HG03139 (cell line): Measurements from ENCODE around the gene SPAG6.

ENCODE experiments used
- ATAC-seq: cut with Tn5 transposase; IDR thresholded peaks from one replicate; pipeline ENCODE4 v1.9.1; 2021; ENCODE audit not compliant: unreplicated experiment

Gene SPAG6

DNA sequence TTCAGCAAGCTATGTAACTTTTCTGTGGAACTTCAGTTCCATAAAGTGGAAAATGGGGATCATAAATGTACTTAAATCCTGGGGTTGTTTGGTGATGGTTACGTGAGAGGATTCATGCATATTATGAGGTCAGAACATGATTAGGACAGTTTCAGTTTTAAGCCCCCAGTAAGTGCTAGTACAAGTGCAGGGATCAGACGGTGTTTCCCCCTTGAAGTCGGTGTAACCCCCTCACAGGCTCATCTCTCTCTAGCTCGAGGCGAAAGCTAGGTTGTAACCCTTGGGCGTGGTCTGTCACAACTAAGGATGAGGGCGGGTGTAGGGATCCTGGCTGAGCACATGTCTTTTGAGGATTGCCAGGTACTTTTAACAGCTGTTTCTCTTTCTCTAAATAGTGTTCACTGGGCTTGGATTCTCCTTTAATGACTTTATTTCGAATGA lies 84.7 kb downstream of the SPAG6 start:
- ATAC-seq, result no peak

DNA sequence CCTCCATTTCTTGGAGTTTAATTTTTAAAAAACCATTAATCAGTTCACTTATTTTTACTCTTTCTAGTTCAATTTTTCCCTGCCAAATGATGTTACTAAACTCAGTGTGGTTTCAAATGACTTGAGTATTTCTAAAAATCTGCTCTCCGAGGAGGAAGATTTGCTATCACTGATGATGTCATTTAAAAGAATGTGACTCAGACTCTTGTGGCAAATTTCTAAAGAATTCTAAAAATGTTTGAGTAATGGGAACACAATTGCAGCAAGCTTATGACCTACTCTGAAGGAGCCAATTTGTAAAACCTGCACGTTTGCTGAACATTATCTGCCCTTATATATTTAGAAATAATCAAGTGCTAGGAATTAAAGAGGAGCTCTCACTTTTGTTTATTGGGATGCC lies 88.6 kb downstream of the SPAG6 start:
- ATAC-seq, result no peak

DNA sequence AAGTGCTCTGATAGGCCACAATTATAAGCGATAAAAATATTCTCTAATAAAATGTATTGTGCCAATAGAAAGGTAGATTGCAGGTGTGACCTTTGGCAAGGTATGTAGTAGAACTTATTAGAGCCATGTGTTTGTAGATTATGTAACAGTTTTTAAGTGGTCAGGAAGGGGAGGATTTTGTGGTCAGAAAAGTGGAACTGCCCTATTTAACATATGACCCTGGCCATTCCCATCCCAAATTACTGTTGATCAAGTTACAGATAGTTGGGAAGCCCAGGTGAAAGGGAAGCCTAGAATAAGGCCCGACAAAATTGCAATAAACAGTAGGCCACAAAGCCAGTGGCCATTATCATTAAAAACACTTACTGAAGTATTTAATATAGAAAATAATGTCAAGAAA lies 89.2 kb downstream of the SPAG6 start:
- ATAC-seq, result no peak

DNA sequence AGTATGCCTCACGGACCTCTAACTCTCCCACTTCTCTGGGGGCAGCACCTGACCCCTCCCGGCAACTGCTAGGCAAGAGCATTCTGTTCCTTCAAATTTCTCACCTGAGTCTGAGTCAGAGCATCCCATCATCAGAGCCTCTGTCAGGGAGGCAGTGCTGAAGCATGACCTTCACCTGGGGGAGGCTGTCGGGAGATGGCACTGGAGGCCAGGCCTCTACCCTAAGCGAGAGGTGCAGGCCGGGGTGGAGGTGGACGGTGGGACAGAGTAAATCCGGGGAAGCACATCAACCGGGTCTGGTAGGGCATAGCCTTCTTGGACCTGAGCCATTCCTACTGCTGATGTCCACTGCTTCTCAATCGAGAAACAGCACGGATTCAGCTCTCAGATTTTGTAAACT lies 90.4 kb downstream of the SPAG6 start:
- no peak for ATAC-seq

DNA sequence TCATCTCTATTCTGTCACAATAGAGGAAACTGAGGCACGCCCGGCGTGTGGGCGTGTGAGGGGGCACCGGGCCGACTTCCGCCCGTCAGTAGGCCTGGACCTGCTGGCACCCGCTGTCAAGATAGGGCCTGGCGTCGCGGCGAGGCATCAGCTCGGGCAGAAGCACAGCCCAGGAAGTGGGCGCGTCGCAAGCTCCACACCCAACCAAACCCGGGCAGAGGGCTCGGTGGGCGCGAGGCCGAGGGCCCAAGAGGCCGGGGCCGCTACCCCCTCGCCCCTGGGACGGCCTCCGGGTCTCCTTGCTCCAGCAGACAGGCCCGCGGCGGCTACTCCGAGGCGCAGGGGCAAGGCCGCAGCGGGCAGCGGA lies 91.2 kb downstream of the SPAG6 start:
- no peak for ATAC-seq

GRCh38 chr10:22436893-22437619 lies 91.8 kb downstream of the SPAG6 start:
- peak; percentile 80 for ATAC-seq

DNA sequence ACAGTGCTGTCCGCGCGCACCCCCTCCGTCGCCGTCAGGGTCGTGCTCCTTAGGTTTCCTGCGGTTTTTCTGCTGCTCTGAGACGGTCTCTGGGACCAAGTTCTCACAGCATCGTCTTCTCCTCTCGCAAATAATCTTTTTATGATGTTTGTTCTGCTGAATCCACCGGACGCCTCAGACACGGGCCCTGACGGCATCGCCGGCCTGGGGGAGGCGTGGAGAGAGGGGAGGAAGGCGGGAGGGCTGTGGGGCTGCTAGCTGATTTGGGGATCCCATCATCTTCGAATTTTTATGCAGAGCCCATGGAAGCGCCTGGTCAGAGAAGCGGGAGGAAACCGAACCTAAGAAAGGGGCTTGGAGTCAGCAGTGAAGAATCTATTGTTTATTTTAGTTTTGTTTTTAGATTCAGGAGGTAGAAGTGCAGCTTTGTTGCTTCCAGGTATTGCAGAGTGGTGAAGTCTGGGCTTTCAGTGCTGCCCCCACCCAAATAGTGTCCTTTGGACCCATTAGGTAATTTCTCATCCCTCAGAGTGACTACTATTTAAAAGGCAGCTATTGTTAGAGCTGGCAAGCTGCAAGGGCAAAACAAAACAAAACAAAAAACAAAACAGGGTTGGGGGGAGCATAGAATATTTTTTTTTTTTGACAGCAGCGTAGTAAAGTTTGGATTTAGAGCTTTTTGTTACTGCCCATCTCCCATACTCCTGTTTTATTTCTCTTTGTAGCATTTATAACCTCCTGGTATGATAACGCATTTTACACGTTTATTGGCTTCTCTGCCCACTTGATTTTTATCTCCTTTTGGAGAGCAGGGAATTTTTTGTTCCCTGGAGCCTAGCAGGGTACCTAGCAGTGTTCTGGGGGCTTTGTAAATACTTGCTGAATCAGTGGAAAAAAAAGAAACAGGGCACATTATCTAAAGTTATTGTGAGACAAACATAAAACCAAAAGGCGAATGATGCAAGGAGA lies 92.6 kb downstream of the SPAG6 start:
- peak; percentile 30 for ATAC-seq

- ATAC-seq, result no peak
Measured at GRCh38 chr10:22438711-22439110, 93.4 kb downstream of the SPAG6 start.

DNA sequence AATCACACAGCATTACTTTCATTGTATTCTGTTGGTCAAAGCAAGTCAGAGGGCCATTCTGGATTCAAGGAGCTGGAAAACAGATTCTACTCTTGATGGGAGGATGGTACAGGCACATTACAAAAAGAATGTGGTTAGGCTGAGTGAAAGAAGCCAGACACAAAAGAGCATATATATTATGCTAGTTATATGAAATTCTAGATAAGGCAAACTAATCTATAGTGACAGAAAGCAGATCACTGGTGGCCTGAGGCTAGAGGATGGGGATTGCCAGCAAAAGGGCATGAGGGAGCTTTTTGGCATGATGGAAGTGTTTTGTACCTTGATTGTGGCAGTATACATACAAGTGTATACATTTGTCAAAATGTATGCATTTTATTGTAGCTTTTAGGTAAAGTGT lies 96.8 kb downstream of the SPAG6 start:
- ATAC-seq, result no peak

DNA sequence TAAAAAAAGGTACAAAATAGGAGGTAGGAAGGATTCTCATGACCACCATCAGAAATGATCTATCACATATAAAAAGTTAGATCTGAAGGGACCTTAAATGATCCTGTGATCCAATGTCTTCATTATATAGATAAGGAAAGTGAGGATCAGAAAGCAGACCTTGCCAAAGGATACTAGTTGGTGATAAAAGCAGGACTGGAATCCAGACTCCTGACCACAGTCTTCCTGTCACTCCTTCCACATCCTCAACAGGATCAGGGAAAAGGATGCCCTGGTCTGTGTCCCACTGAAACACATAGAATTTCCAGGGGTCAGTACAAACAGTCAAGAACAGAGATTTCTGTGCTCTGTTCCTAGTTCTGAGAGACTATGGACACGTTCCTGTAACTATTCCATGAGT lies 97.2 kb downstream of the SPAG6 start:
- no peak for ATAC-seq

GRCh38 chr10:22443175-22443901 lies 98.0 kb downstream of the SPAG6 start:
- ATAC-seq, result no peak

- ATAC-seq, result no peak
Measured at GRCh38 chr10:22444219-22444788, 99.0 kb downstream of the SPAG6 start.

DNA sequence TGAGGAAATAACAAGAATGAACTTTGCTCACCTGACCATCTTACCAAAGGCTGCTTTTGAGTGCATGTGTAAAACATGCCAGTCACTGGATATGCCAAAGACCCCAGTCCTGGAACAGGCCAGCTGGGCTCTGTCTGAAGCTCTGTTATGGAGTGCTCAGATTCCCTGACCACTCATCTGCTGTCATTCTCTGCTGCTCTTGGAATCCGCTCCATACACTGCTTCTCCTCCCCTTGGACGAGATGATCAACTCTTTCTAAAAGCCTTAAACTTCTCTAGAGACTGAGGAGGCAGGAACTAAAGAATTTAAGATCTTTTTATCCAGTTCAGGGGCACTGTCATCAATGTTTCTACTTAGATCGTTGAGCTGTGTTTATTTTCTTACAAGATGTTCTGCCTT lies 100.2 kb downstream of the SPAG6 start:
- ATAC-seq, result no peak

- ATAC-seq, result no peak
Measured at GRCh38 chr10:22447068-22447467, 101.8 kb downstream of the SPAG6 start.

DNA sequence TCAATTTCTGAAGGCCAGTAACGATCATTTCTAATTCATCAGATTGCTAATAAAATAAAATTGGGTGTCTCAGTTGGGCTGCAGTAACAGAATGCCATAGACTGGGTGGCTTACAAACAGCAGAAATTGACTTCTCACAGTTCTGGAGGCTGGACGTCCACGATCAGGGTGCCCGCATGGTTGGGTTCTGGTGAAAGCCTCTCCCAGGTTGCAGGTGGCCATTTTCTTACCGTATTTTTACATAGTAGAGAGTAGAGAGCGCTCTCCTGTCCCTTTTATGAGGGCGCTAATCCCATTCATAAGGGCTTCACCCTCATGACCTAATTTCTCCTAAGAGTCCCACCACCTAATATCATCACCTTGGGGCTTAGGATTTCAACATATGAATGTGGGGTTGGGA lies 106.0 kb downstream of the SPAG6 start:
- no peak for ATAC-seq

DNA sequence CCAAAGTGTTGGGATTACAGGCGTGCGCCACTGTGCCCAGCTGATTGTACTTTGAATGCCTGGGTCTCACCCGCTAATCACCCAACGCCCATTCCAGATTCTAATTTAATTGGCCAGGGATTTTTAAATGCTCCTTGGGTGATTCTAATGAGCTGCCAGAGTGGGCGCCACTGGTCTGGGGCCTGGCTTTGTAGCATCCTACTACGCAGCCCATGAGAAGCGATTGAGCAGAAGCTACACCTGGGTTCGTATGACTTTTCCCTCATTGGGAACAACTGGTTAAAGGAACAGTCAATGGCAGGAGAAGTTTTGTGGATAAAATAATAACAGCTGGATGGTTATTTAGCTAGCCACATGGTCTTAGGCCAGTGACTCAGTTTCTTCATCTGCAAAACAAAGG lies 108.0 kb downstream of the SPAG6 start:
- no peak for ATAC-seq

GRCh38 chr10:22453948-22454591 lies 108.8 kb downstream of the SPAG6 start:
- no peak for ATAC-seq

DNA sequence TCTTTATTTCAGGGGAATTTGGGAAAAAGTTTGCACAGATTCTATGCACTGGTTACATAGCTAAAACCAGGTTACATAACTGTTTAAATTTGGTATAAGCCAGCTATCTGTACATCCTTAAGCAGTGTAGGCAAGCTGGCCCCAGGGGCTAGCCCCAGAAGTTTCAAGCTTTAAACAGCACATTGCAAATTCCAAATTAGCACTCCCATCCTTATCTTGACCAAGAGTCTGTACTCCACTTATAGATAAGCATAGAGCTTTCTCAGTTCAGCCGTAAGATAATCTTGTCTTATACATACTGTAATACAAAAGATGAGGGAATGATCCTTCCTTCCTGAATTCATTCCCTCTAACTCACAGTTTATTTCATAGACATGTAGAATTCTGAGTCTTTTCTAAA lies 109.3 kb downstream of the SPAG6 start:
- ATAC-seq, result no peak

DNA sequence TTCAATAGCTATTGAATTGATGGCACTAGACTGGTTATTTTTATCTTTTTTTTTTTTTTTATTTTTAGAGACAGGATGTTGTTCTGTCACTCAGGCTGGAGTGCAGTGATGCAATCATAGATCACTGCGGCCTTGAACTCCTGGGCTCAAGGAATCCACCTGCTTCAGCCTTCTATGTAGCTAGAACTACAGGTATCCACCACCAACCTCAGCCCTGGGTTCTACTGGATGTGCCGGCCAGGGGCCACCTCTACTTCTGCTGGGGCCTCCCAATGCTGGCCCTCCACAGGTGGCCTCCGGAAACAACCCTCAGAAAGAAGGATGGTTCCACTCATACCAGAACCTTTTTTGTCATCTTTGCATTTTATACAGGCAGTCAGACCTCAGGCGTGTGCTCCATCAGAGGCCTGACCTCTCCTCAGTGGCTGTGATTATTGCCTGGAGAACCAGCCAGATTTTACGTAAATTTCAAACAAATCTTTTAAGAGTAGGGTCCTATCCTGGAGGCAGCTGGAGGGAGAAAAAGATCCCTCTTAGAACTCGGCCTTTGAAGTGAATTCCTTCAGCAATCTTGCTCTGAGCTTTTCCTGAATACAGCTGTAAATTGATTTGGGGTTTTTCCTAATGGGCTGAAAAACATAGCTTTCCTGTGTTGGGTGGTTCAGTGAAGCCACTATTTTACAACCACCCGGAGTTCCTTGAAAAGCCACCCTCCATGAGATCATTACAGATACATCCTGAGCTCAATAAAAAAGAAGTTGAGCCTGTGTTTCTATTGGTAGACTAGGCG lies 110.0 kb downstream of the SPAG6 start:
- ATAC-seq, result no peak

DNA sequence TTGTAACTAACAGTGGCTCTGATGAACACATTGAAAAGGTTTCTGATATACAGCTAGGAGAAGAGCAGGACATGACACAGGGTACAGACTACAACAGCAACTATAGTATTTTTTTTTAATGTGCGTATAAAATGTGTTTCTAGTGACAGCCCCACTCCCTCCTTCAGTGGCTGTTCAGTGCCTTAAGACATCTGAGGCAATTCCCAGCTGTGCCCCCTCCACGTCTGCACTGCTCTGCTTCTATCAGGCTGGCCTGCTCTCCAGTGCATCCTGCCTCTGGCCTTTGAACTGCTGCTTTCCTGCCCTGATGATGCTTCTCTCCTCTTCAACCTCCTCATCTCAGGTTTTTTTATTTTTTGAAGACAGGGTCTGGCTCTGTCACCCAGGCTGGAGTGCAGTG lies 111.2 kb downstream of the SPAG6 start:
- no peak for ATAC-seq
